GM18951 (cell line): Measurements from ENCODE around the gene ENAH.

ENCODE experiments used
- POLR2A ChIP-seq: IDR thresholded peaks from 4 replicates; pipeline ENCODE4 v1.6.1; 2011; ENCODE audit warnings: mild to moderate bottlenecking; ENCODE audit not compliant: insufficient read length, insufficient read depth; ENCODE audit errors: extremely low read depth
- in situ Hi-C: fragments of 300-500 bp; cut with MboI; formaldehyde crosslinking; loops from one replicate; pipeline ENCODE4 v1.12.0; 2022; ENCODE audit warnings: low sequenced_read_pairs, mixed read lengths, inconsistent platforms; ENCODE audit not compliant: unreplicated experiment

ENAH gene

DNA sequence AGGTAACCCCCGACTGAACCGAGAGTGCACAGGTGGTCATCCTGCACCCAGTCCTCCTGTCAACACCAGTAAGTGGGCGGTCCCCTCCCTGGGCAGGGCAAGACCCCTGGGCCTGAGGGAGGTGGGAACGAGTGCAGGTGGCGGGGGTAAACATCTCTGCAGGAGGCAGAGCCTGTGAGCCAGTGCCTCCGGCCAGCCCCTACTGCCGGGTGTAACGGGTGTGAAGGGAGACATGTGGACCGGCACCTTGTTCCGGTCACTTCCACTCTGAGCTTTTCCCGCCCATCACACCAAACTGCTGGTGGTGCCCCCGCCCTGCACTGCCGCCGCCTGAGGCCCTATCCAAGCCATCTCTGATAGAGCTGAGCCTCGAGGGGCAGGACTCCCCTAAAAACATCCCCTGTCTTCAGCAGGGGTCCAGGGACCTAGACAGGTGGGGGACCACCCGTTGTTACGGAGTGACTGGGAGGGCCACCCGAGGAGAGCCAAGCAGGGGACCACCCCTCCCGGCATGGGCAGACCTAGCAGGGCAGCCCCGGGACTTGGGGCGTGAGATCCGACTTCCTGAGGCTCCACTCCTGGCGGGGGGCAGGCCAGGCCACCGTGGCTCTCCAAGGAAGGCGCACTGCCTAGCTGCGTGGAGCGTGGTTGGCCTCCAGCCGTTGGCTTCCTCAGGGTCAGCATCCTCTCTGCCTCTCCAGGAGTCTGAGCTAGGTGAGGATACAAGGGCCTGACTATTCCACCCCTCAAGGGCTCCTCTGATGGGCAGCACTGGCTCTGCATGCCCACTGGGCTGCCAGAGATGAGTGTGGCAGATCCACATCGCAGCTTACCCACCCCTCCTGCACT, 181.2 kb downstream of the ENAH start:
- in situ Hi-C loops: loop anchor here (10.0 kb wide), 1 partner anchor 503 kb away; no protein-coding TSS in a partner anchor
- TF ChIP-seq POLR2A: no peak

GRCh38 chr1:225471109-225471452, 181.8 kb downstream of the ENAH start:
- no peak for TF ChIP-seq POLR2A
- in situ Hi-C loops: loop anchor here (10.0 kb wide), 1 partner anchor 504 kb away; no protein-coding TSS in a partner anchor

GRCh38 chr1:225470211-225471108, 182.5 kb downstream of the ENAH start:
- no peak for TF ChIP-seq POLR2A
- in situ Hi-C loops: loop anchor here (10.0 kb wide), 1 partner anchor 504 kb away; no protein-coding TSS in a partner anchor

GRCh38 chr1:225469051-225469450, 183.9 kb downstream of the ENAH start:
- in situ Hi-C loops: no loop called here
- TF ChIP-seq POLR2A: no peak

GRCh38 chr1:225468270-225469020, 184.5 kb downstream of the ENAH start:
- TF ChIP-seq POLR2A: no peak
- in situ Hi-C loops: no loop called here

- TF ChIP-seq POLR2A: peak; percentile 91
- in situ Hi-C loops: no loop called here
Measured at GRCh38 chr1:225467193-225468020, 185.5 kb downstream of the ENAH start.

GRCh38 chr1:225466848-225467192, 186.1 kb downstream of the ENAH start:
- in situ Hi-C loops: no loop called here
- TF ChIP-seq POLR2A: no peak

DNA sequence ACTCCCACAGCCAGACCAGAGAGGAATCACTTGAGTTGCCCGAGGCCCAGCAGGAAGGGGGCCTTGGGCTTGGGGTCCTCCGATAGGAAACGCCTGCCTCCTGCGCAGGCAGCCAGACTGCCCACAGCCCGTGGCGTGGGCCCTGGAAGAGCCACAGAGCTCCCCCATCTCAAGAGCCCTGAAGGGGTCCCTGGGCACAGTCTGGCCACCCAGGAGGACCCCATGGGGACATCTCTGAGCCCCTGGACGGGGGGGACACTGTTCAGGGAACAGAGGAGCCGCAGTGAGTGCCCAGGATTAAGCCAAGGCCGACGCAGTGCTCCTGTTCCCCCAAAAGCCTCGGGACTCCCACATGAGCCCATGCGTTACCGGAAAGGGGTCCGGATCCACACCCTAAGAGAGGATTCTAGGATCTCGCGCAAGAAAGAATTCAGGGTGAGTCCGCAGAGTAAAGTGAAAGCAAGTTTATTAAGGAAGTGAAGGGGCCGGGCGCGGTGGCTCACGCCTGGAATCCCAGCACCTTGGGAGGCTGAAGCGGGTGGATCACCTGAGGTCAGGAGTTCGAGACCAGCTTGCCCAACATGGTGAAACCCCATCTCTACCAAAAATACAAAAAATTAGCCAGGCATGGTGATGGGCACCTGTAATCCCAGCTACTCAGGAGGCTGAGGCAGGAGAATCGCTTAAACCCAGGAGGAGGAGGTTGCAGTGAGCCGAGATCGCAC, 187.0 kb downstream of the ENAH start:
- no peak for TF ChIP-seq POLR2A
- in situ Hi-C loops: no loop called here

GRCh38 chr1:225464851-225465792, 187.8 kb downstream of the ENAH start:
- TF ChIP-seq POLR2A: no peak
- in situ Hi-C loops: no loop called here

- TF ChIP-seq POLR2A: no peak
- in situ Hi-C loops: no loop called here
Measured at GRCh38 chr1:225462714-225463574, 190.0 kb downstream of the ENAH start.
